GM21515 (cell line): ENCODE results near the gene LBHD1.
"Not testable (repeated sequence)": the region's sequence is repeated elsewhere in the genome, so short reads cannot be mapped to it uniquely, and the experiment has no call there.

ENCODE experiments used
- ATAC-seq: cut with Tn5 transposase; IDR thresholded peaks from one replicate; pipeline ENCODE4 v1.9.1; 2021; ENCODE audit not compliant: unreplicated experiment

LBHD1 gene

GRCh38 chr11:62694455-62695167, 22.5 kb upstream of the LBHD1 start:
- ATAC-seq = no peak

- ATAC-seq = not testable (repeated sequence)
Measured at GRCh38 chr11:62693624-62694023, 21.6 kb upstream of the LBHD1 start.

GRCh38 chr11:62689421-62690183, 17.5 kb upstream of the LBHD1 start, which contains the start of gene LRRN4CL:
TSS of gene LRRN4CL (minus strand) at chr11:62689530. CDS start at chr11:62688508, 1,022 bp downstream.
- no peak for ATAC-seq

- ATAC-seq = no peak
Measured at GRCh38 chr11:62688491-62688890, 16.4 kb upstream of the LBHD1 start.

GRCh38 chr11:62687508-62688396, 15.7 kb upstream of the LBHD1 start:
- no peak for ATAC-seq

GRCh38 chr11:62682518-62682917, 10.5 kb upstream of the LBHD1 start:
- ATAC-seq = no peak

- ATAC-seq = no peak
Measured at GRCh38 chr11:62680825-62681240, 8.8 kb upstream of the LBHD1 start.

- ATAC-seq = peak; percentile 65
Measured at GRCh38 chr11:62678770-62679696, 7.0 kb upstream of the LBHD1 start, which contains the start of gene UBXN1. TSS of gene UBXN1 (minus strand) at chr11:62679073. CDS start at chr11:62678923, 150 bp downstream.

GRCh38 chr11:62678433-62678769, 6.3 kb upstream of the LBHD1 start:
- ATAC-seq = no peak

- no peak for ATAC-seq
Measured at GRCh38 chr11:62677714-62678113, 5.6 kb upstream of the LBHD1 start.

- no peak for ATAC-seq
Measured at GRCh38 chr11:62677156-62677555, 5.1 kb upstream of the LBHD1 start.

GRCh38 chr11:62676698-62677097, 4.6 kb upstream of the LBHD1 start:
- ATAC-seq = no peak

GRCh38 chr11:62675415-62675814, 3.3 kb upstream of the LBHD1 start:
- ATAC-seq = not testable (repeated sequence)

GRCh38 chr11:62673196-62673525, 1.1 kb upstream of the LBHD1 start:
- no peak for ATAC-seq

- peak; percentile 21 for ATAC-seq
Measured at GRCh38 chr11:62671236-62671607, 845 bp downstream of the LBHD1 start.

GRCh38 chr11:62669420-62670161, 2.5 kb downstream of the LBHD1 start:
- ATAC-seq = no peak

GRCh38 chr11:62667460-62667859, 4.6 kb downstream of the LBHD1 start:
- ATAC-seq = no peak

GRCh38 chr11:62666259-62666926, 5.7 kb downstream of the LBHD1 start:
- ATAC-seq = no peak

- ATAC-seq = peak; percentile 24
Measured at GRCh38 chr11:62665599-62666258, 6.3 kb downstream of the LBHD1 start.
